IMR-90 (cell line): ENCODE measurements around the gene ATP11A. TPM values are rescaled to one million over a fixed set of nuclear protein-coding genes. Genes with fewer than 3 reads are reported as not detected.

Experiments used
- ATAC-seq: fragments of 200-7000 bp; cut with Tn5 transposase; 2 replicates; pipeline ENCODE4 v1.9.1; 2020; ENCODE audit warnings: low read depth, mild to moderate bottlenecking, moderate library complexity
- BruUV-seq: library from RNA; stranded (reverse); fragments of 400-500 nt; replicated peaks from 2 replicates; lab custom pipeline; 2021; lab: Mats Ljungman, UMichigan
- CTCF ChIA-PET: fragments of 300-600 bp; formaldehyde crosslinking; extraction: SDS; loops from one replicate; lab custom pipeline; 2021; ENCODE audit warnings: antibody characterized with exemption; lab: Yijun Ruan, JAX
- POLR2A ChIA-PET: fragments of 300-600 bp; sonication (Branson Sonifier 250); formaldehyde crosslinking; loops from one replicate; lab custom pipeline; 2022; ENCODE audit warnings: antibody characterized with exemption; ENCODE audit not compliant: unreplicated experiment; lab: Charles Lee
- DNase-seq: peaks from one replicate; pipeline ENCODE4 v3.0.0; 2013
- H2AFZ ChIP-seq: replicated peaks from 2 replicates; pipeline ENCODE3; 2013; ENCODE audit warnings: low read length, mild to moderate bottlenecking; ENCODE audit not compliant: poor library complexity
- H2AK5ac ChIP-seq: 2 replicates; pipeline ENCODE4 v1.6.1; 2013; ENCODE audit warnings: low read depth, low read length, inconsistent platforms
- H2AK9ac ChIP-seq: replicated peaks from 2 replicates; pipeline ENCODE3; 2013; ENCODE audit warnings: mild to moderate bottlenecking, low read depth, low read length, moderate library complexity; ENCODE audit not compliant: poor library complexity
- H2BK120ac ChIP-seq: 2 replicates; pipeline ENCODE4 v1.6.1; 2013; ENCODE audit warnings: low read depth, low read length, inconsistent platforms
- H2BK15ac ChIP-seq: 3 replicates; pipeline ENCODE4 v1.6.1; 2013; ENCODE audit warnings: low read depth, low read length, inconsistent platforms
- H2BK20ac ChIP-seq: 2 replicates; pipeline ENCODE4 v1.6.1; 2013; ENCODE audit warnings: low read depth, mild to moderate bottlenecking, inconsistent platforms, low read length, moderate library complexity
- H2BK5ac ChIP-seq: 2 replicates; pipeline ENCODE4 v1.6.1; 2013; ENCODE audit warnings: mild to moderate bottlenecking, low read depth, low read length, inconsistent platforms; ENCODE audit not compliant: poor library complexity, severe bottlenecking
- H3K14ac ChIP-seq: replicated peaks from 2 replicates; pipeline ENCODE4 v1.6.1; 2013; ENCODE audit warnings: low read depth, low read length, inconsistent platforms
- H3K18ac ChIP-seq: 2 replicates; pipeline ENCODE4 v1.6.1; 2013; ENCODE audit warnings: low read depth, low read length, control low read depth
- H3K23ac ChIP-seq: 2 replicates; pipeline ENCODE4 v1.6.1; 2013; ENCODE audit warnings: low read depth, low read length, inconsistent platforms
- H3K27ac ChIP-seq: 2 replicates; pipeline ENCODE4 v1.5.1; 2013; ENCODE audit warnings: mild to moderate bottlenecking, control low read depth, low read length; ENCODE audit not compliant: insufficient read depth
- H3K27me3 ChIP-seq: 2 replicates; pipeline ENCODE4 v1.6.1; 2013; ENCODE audit warnings: low read length; ENCODE audit not compliant: control insufficient read depth, insufficient read depth
- H3K36me3 ChIP-seq: 2 replicates; pipeline ENCODE4 v1.6.1; 2013; ENCODE audit warnings: low read length, mixed read lengths; ENCODE audit not compliant: control insufficient read depth, insufficient read depth
- H3K4ac ChIP-seq: 2 replicates; pipeline ENCODE4 v1.6.1; 2013; ENCODE audit warnings: low read depth, low read length, inconsistent platforms
- H3K4me1 ChIP-seq: 2 replicates; pipeline ENCODE4 v1.6.1; 2013; ENCODE audit warnings: low read length, mixed read lengths; ENCODE audit not compliant: control insufficient read depth, insufficient read depth
- H3K4me2 ChIP-seq: 2 replicates; pipeline ENCODE4 v1.6.1; 2013; ENCODE audit warnings: low read depth, mild to moderate bottlenecking, control low read depth, low read length, moderate library complexity
- H3K4me3 ChIP-seq: 2 replicates; pipeline ENCODE4 v1.5.1; 2013; ENCODE audit warnings: low read depth, mild to moderate bottlenecking, control low read depth, low read length, moderate library complexity; ENCODE audit not compliant: insufficient read depth
- H3K56ac ChIP-seq: 2 replicates; pipeline ENCODE4 v1.6.1; 2013; ENCODE audit warnings: low read length, inconsistent platforms; ENCODE audit not compliant: insufficient read depth; ENCODE audit errors: extremely low read depth
- H3K79me1 ChIP-seq, 2 experiments: 2 replicates each; pipeline ENCODE4 v1.6.1; 2013; ENCODE audit warnings: low read length in 2 of 2, inconsistent platforms in 1 of 2, low read depth in 1 of 2
- H3K9ac ChIP-seq: 2 replicates; pipeline ENCODE4 v1.6.1; 2013; ENCODE audit warnings: low read depth, low read length, control low read depth
- H3K9me1 ChIP-seq: 2 replicates; pipeline ENCODE4 v1.6.1; 2013; ENCODE audit warnings: low read length, inconsistent platforms; ENCODE audit not compliant: insufficient read depth
- H3K9me3 ChIP-seq: 2 replicates; pipeline ENCODE4 v1.6.1; 2013; ENCODE audit warnings: low read length; ENCODE audit not compliant: control insufficient read depth, insufficient read depth
- H4K20me1 ChIP-seq: 2 replicates; pipeline ENCODE4 v1.6.1; 2013; ENCODE audit warnings: low read length, inconsistent platforms; ENCODE audit not compliant: insufficient read depth
- H4K5ac ChIP-seq: 2 replicates; pipeline ENCODE4 v1.6.1; 2013; ENCODE audit warnings: mild to moderate bottlenecking, low read depth, low read length, control low read depth
- H4K8ac ChIP-seq, 2 experiments: 2 replicates each; pipeline ENCODE4 v1.6.1; 2013; ENCODE audit warnings: low read depth in 2 of 2, low read length in 2 of 2, control low read depth in 1 of 2, inconsistent platforms in 1 of 2
- H4K91ac ChIP-seq: 2 replicates; pipeline ENCODE4 v1.6.1; 2013; ENCODE audit warnings: low read depth, low read length, inconsistent platforms; ENCODE audit not compliant: insufficient read depth
- FOS ChIP-seq: fragments of 150-350 bp; IDR thresholded peaks from 2 replicates; pipeline ENCODE4 v1.6.1; 2016; ENCODE audit warnings: low read depth, low read length
- SMC3 ChIP-seq: fragments of 150-350 bp; IDR thresholded peaks from 2 replicates; pipeline ENCODE4 v1.6.1; 2016; ENCODE audit warnings: low read depth, mild to moderate bottlenecking, antibody characterized with exemption, low read length, moderate library complexity
- WGBS, 2 experiments: methylation state at CpG; one replicate each; pipeline versions ENCODE4 v1.1.5 to v1.1.7; 2013; ENCODE audit warnings: missing lambda C conversion rate in 2 of 2; ENCODE audit not compliant: insufficient read length in 1 of 2; ENCODE audit errors: extremely low coverage in 2 of 2; 5-methylcytosine and 5-hydroxymethylcytosine counted together
- dilution Hi-C: fragments of 300-500 bp; cut with HindIII; formaldehyde crosslinking; loops from one replicate; pipeline ENCODE4 v1.14.3; 2018; ENCODE audit warnings: low sequenced_read_pairs; ENCODE audit not compliant: unreplicated experiment
- in situ Hi-C: fragments of 300-500 bp; cut with MboI; formaldehyde crosslinking; loops from 3 replicates; pipeline ENCODE4 v1.14.3; 2019; ENCODE audit warnings: low sequenced_read_pairs, inconsistent platforms, mixed read lengths
- intact Hi-C: fragments of 100-400 bp; cut with micrococcal nuclease; formaldehyde crosslinking; loops from 2 replicates; pipeline ENCODE4 v1.10.0; 2022
- polyA plus RNA-seq, 3 experiments: library from polyadenylated mRNA; depleted of rRNA; stranded (reverse); fragments of >200 nt; gene quantifications; 2 replicates each; pipeline ENCODE4 v1.2.3, GENCODE V29; 2012; ENCODE audit warnings: low replicate concordance in 1 of 3
- total RNA-seq: library from RNA; depleted of rRNA; stranded (reverse); fragments of >200 nt; gene quantifications from 2 replicates; pipeline ENCODE4 v1.2.3, GENCODE V29; 2012

ATP11A gene
- total and polyA plus RNA-seq, 2 of the 4 experiments (the other 2 are of a cell fraction), result 8.4 to 12.0 TPM

GRCh38 chr13:112859817-112860190 is 170.0 kb downstream of the ATP11A start:
- POLR2A ChIA-PET, result interaction anchor here (0.6 kb wide), 1 partner anchor 272 kb away, joined by 16 read pairs; the partner anchor contains the start of gene TUBGCP3
- Histone ChIP-seq H3K4me3 (no peak overlapping the region), H3K9ac (no peak overlapping the region), H4K91ac (no peak overlapping the region), H3K4me2 (no peak overlapping the region), H2AK9ac (no peak overlapping the region), H3K4me1 (peaks cover 3% of the 10 kb centered on the region), H3K9me3 (no peaks in the 10 kb centered on the region), H3K14ac (no peak overlapping the region), H2BK5ac (no peak overlapping the region), H3K18ac (no peak overlapping the region), H4K5ac (no peak overlapping the region), H3K79me1 (no peaks in the 10 kb centered on the region), H3K23ac (no peak overlapping the region), H3K36me3 (peaks cover 36% of the 10 kb centered on the region), H4K8ac (no peak overlapping the region), H3K56ac (no peak overlapping the region), H2AFZ (peak overlapping the region; percentile 44), H2BK15ac (no peak overlapping the region), H2BK20ac (no peak overlapping the region), H3K4ac (no peak overlapping the region), H3K27ac (no peak overlapping the region), H2AK5ac (no peak overlapping the region), H3K27me3 (no peaks in the 10 kb centered on the region), H2BK120ac (no peak overlapping the region), H4K20me1 (no peaks in the 10 kb centered on the region; the same call in none of the 2 replicates), H3K9me1 (no peaks in the 10 kb centered on the region)
- in situ Hi-C loops (no loop called here), intact Hi-C loops (no loop called here), dilution Hi-C loops (no loop called here)
- ATAC-seq (peak; percentile 59), DNase-seq (peak; percentile 82)
- BruUV-seq, result no TSS peak
- WGBS, 2 experiments, result 80% methylated on average over 2 of the region's 7 CpGs; no CpG with 5 or more reads in 1 of the 2 experiments
- peak; percentile 18; the same call in 1 of the 2 replicates for TF ChIP-seq FOS
- TF ChIP-seq SMC3, result no peak
- CTCF ChIA-PET, result no interaction called here
